Measurements from ENCODE around the gene KIZ. TPM values are rescaled to one million over a fixed set of nuclear protein-coding genes. Genes with fewer than 3 reads are reported as not detected.

Gene KIZ
- total RNA-seq, 4 donors from 2014 or later: 46.7 to 73.0 (median 48.6) TPM

DNA sequence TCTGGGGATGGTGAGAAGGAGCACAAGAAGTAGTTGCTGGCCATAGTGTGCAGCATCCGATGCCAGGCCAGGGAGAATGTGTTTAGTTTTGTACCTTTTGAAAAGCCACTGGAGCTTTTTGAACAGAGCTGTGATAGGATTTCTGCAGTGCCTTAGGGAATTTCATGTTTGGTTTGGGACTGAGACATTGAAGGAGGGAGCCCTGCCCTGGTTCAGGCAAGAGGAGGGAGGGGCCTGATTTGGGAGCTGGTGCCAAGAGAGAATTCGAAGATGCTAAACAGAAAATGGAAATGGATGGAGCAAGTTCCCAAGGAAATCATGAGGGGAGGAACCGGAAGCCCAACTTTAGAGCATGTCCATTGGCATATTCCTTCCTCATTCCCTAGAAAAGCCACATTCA is 80.7 kb downstream of the KIZ start:
- TF ChIP-seq, protein P1, sequence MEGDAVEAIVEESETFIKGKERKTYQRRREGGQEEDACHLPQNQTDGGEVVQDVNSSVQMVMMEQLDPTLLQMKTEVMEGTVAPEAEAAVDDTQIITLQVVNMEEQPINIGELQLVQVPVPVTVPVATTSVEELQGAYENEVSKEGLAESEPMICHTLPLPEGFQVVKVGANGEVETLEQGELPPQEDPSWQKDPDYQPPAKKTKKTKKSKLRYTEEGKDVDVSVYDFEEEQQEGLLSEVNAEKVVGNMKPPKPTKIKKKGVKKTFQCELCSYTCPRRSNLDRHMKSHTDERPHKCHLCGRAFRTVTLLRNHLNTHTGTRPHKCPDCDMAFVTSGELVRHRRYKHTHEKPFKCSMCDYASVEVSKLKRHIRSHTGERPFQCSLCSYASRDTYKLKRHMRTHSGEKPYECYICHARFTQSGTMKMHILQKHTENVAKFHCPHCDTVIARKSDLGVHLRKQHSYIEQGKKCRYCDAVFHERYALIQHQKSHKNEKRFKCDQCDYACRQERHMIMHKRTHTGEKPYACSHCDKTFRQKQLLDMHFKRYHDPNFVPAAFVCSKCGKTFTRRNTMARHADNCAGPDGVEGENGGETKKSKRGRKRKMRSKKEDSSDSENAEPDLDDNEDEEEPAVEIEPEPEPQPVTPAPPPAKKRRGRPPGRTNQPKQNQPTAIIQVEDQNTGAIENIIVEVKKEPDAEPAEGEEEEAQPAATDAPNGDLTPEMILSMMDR (IDR thresholded peaks at IDR 0.05): no peak
- no peaks in the 10 kb centered on the region for H3K27me3 ChIP-seq
- WGBS, 2 donors: 42 to 54% methylated on average over 3 of the region's 3 CpGs

GRCh38 chr20:21208999-21209398 is 83.1 kb downstream of the KIZ start:
- intact Hi-C loops (cut with DNase I): no loop called here
- Histone ChIP-seq H3K4me1 (peaks cover 10 to 22% of the 10 kb centered on the region in 2 donors), H3K4me3 (replicated peaks in 1 of 3) (no peak overlapping the region), H3K27me3 (no peaks in the 10 kb centered on the region), H3K27ac (no peak overlapping the region), H3K9me3 (no peaks in the 10 kb centered on the region), H3K36me3 (no peaks in the 10 kb centered on the region)
- TF ChIP-seq, protein P1 (IDR thresholded peaks at IDR 0.05): no peak
- TF ChIP-seq POLR2A (IDR thresholded peaks at IDR 0.05): no peak
- no peak for DNase-seq
- WGBS, 2 donors: 89 to 91% methylated on average over 3 of the region's 3 CpGs

More for the DNA sequence above, 80.7 kb downstream of the KIZ start:
- no peak overlapping the region for H3K4me3 ChIP-seq (replicated peaks in 1 of 3)
- intact Hi-C loops (cut with DNase I): no loop called here
- no peaks in the 10 kb centered on the region for H3K9me3 ChIP-seq
- peak; percentile 68 to 70 for DNase-seq
- H3K4me1 ChIP-seq: peaks cover 20 to 37% of the 10 kb centered on the region in 2 donors
- H3K36me3 ChIP-seq: no peaks in the 10 kb centered on the region
- peak overlapping the region in 1 of 3 donors; percentile 20 for H3K27ac ChIP-seq

- no peak for DNase-seq
- H3K36me3 ChIP-seq: no peaks in the 10 kb centered on the region
- H3K27me3 ChIP-seq: no peaks in the 10 kb centered on the region
- H3K4me3 ChIP-seq (replicated peaks in 1 of 3): no peak overlapping the region
- H3K27ac ChIP-seq: no peak overlapping the region
- H3K4me1 ChIP-seq: peaks cover 10 to 22% of the 10 kb centered on the region in 2 donors
- no peaks in the 10 kb centered on the region for H3K9me3 ChIP-seq
- 97 to 99% methylated on average over 1 of the region's 1 CpG for WGBS, 2 donors
- TF ChIP-seq, protein P1 (IDR thresholded peaks at IDR 0.05): no peak
- TF ChIP-seq POLR2A (IDR thresholded peaks at IDR 0.05): no peak
- intact Hi-C loops (cut with DNase I): no loop called here
These were observed 83.8 kb downstream of the KIZ start for GRCh38 chr20:21209668-21210067.

- peaks cover 0 to 5% of the 10 kb centered on the region in 2 donors for H3K4me1 ChIP-seq
- H3K27ac ChIP-seq: no peak overlapping the region
- H3K36me3 ChIP-seq: no peaks in the 10 kb centered on the region
- no peak for TF ChIP-seq POLR2A (IDR thresholded peaks at IDR 0.05)
- TF ChIP-seq, protein P1 (IDR thresholded peaks at IDR 0.05): no peak
- intact Hi-C loops (cut with DNase I): no loop called here
- WGBS, 2 donors: 84% methylated on average over 2 of the region's 2 CpGs
- DNase-seq: no peak
- H3K9me3 ChIP-seq: no peaks in the 10 kb centered on the region
- H3K4me3 ChIP-seq (replicated peaks in 1 of 3): no peak overlapping the region
- H3K27me3 ChIP-seq: no peaks in the 10 kb centered on the region
These were observed 87.8 kb downstream of the KIZ start for GRCh38 chr20:21213691-21214090.

- intact Hi-C loops (cut with DNase I): no loop called here
- Histone ChIP-seq H3K4me1 (peaks cover 0 to 5% of the 10 kb centered on the region in 2 donors), H3K27me3 (no peaks in the 10 kb centered on the region), H3K9me3 (no peaks in the 10 kb centered on the region), H3K4me3 (replicated peaks in 1 of 3) (no peak overlapping the region), H3K36me3 (no peaks in the 10 kb centered on the region), H3K27ac (no peak overlapping the region)
- 81 to 98% methylated on average over 1 of the region's 1 CpG for WGBS, 2 donors
- no peak for DNase-seq
- TF ChIP-seq POLR2A (IDR thresholded peaks at IDR 0.05): no peak
- TF ChIP-seq, protein P1 (IDR thresholded peaks at IDR 0.05): no peak
These were observed 88.5 kb downstream of the KIZ start for GRCh38 chr20:21214431-21214830.
